ENCODE measurements around the gene APIP.

The APIP gene

DNA sequence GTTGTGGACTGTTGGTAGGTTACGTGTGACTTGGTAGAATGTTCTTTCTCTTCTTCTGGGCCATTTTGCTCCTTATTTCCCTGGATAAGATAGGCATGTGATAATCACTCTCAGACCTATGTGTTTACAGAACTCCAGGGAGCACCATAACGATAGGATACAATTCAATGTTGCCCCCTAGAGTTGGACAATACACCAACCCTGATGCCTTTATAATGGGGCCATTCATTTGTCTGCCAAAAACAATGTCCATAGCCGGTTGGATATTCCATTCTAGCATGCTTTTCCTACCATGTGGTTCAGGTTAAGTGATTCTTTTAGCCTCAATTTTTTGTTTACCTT lies 60.5 kb downstream of the APIP start:
- Histone ChIP-seq H3K9me3 (replicated peaks; ENCODE audit: insufficient read depth, low read length) (no peaks in the 10 kb centered on the region), H3K79me2 (ENCODE audit: low read length) (no peaks in the 10 kb centered on the region), H4K20me1 (ENCODE audit: insufficient read depth, low read length) (no peaks in the 10 kb centered on the region), H3K9ac (ENCODE audit: low read length) (no peak overlapping the region), H3K36me3 (replicated peaks; ENCODE audit: insufficient read depth, low read length) (no peaks in the 10 kb centered on the region), H3F3A (ENCODE audit: insufficient read depth, low read length) (peaks cover 15% of the 10 kb centered on the region), H3K9me2 (replicated peaks; ENCODE audit: insufficient read depth, low read length) (no peaks in the 10 kb centered on the region), H3K27ac (ENCODE audit: low read length) (no peak overlapping the region), H3K27me3 (replicated peaks; ENCODE audit: insufficient read depth, low read length) (no peaks in the 10 kb centered on the region), H3K4me1 (ENCODE audit: low read length) (peaks cover 19% of the 10 kb centered on the region), H3K4me2 (ENCODE audit: low read depth, low read length) (no peak overlapping the region), H2AFZ (ENCODE audit: low read length) (no peak overlapping the region), H3K4me3 (ENCODE audit: low read length) (no peak overlapping the region)
- DNase-seq: no peak
- TF ChIP-seq, protein P1, sequence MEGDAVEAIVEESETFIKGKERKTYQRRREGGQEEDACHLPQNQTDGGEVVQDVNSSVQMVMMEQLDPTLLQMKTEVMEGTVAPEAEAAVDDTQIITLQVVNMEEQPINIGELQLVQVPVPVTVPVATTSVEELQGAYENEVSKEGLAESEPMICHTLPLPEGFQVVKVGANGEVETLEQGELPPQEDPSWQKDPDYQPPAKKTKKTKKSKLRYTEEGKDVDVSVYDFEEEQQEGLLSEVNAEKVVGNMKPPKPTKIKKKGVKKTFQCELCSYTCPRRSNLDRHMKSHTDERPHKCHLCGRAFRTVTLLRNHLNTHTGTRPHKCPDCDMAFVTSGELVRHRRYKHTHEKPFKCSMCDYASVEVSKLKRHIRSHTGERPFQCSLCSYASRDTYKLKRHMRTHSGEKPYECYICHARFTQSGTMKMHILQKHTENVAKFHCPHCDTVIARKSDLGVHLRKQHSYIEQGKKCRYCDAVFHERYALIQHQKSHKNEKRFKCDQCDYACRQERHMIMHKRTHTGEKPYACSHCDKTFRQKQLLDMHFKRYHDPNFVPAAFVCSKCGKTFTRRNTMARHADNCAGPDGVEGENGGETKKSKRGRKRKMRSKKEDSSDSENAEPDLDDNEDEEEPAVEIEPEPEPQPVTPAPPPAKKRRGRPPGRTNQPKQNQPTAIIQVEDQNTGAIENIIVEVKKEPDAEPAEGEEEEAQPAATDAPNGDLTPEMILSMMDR (IDR thresholded peaks at IDR 0.05; ENCODE audit: low read length): no peak
- TF ChIP-seq EZH2phosphoT487 (IDR thresholded peaks at IDR 0.05; ENCODE audit: low read length): no peak
- TF ChIP-seq EZH2 (optimal IDR thresholded peaks at IDR 0.05; ENCODE audit: low read depth, low read length): no peak

DNA sequence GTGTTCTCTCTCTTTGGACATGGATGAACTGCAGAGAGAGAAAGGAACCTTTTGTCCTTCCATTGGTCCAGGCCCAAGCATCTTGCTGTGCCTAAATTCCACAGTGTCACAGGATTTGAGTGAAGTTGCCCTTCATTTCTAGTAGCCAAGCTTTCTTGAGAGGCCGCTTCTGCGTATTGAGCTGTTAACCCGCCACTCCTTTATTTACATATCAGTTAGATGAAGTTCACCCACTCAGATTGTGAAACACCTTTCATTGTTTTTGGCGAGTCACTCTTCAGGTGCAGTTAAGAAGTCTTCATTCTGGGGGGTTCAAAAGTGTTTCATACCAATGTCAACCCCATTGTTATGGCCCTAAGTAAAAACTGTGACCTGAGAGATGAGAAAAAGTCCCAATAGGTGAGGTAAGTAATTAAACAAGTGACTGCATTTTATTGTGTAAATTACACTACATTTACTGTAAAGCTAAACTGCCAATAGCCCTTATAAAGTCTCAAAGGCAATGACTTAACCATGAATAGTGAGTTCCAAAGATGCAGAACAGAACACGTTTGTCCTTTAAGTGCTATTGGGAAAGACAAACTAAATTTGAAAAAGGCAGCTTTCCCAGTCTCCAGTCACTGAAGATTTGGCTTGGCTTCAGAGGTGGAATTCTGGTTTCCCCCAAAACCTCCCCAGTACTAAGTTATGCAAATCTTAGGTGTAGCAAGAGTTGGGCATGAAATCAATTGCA lies 61.0 kb downstream of the APIP start:
- TF ChIP-seq EZH2 (optimal IDR thresholded peaks at IDR 0.05; ENCODE audit: low read depth, low read length): no peak
- TF ChIP-seq EZH2phosphoT487 (IDR thresholded peaks at IDR 0.05; ENCODE audit: low read length): no peak
- peaks cover 9% of the 10 kb centered on the region for H3F3A ChIP-seq (ENCODE audit: insufficient read depth, low read length)
- H3K4me1 ChIP-seq (ENCODE audit: low read length): peaks cover 14% of the 10 kb centered on the region
- no peaks in the 10 kb centered on the region for H3K9me3 ChIP-seq (replicated peaks; ENCODE audit: insufficient read depth, low read length)
- no peak overlapping the region for H3K9ac ChIP-seq (ENCODE audit: low read length)
- no peaks in the 10 kb centered on the region for H3K36me3 ChIP-seq (replicated peaks; ENCODE audit: insufficient read depth, low read length)
- H4K20me1 ChIP-seq (ENCODE audit: insufficient read depth, low read length): no peaks in the 10 kb centered on the region
- no peak overlapping the region for H3K27ac ChIP-seq (ENCODE audit: low read length)
- H3K4me2 ChIP-seq (ENCODE audit: low read depth, low read length): no peak overlapping the region
- no peaks in the 10 kb centered on the region for H3K9me2 ChIP-seq (replicated peaks; ENCODE audit: insufficient read depth, low read length)
- H3K27me3 ChIP-seq (replicated peaks; ENCODE audit: insufficient read depth, low read length): no peaks in the 10 kb centered on the region
- H3K79me2 ChIP-seq (ENCODE audit: low read length): no peaks in the 10 kb centered on the region
- H3K4me3 ChIP-seq (ENCODE audit: low read length): no peak overlapping the region
- no peak overlapping the region for H2AFZ ChIP-seq (ENCODE audit: low read length)
- DNase-seq: no peak

DNA sequence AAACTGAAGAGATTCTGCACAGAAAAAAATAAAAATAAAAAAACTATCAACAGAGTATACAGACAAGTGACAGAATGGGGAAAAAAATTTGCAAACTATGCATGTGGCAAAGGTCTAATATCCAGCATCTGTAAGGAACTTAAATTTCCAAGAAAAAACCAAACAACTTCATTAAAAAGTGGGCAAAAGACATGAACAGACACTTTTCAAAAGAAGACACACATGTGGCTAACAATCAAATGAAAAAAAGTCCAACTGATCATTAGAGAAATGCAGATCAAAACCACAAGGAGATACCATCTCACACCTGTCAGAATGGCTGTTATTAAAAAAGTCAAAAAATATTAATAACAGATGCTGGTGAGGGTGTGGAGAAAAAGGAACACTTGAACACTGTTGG lies 64.3 kb downstream of the APIP start:
- Histone ChIP-seq H3K79me2 (ENCODE audit: low read length) (no peaks in the 10 kb centered on the region), H3K9me2 (replicated peaks; ENCODE audit: insufficient read depth, low read length) (no peaks in the 10 kb centered on the region), H3K9ac (ENCODE audit: low read length) (no peak overlapping the region), H3K4me2 (ENCODE audit: low read depth, low read length) (no peak overlapping the region), H3K4me1 (ENCODE audit: low read length) (no peaks in the 10 kb centered on the region), H4K20me1 (ENCODE audit: insufficient read depth, low read length) (no peaks in the 10 kb centered on the region), H2AFZ (ENCODE audit: low read length) (no peak overlapping the region), H3F3A (ENCODE audit: insufficient read depth, low read length) (no peaks in the 10 kb centered on the region), H3K36me3 (replicated peaks; ENCODE audit: insufficient read depth, low read length) (no peaks in the 10 kb centered on the region), H3K9me3 (replicated peaks; ENCODE audit: insufficient read depth, low read length) (no peaks in the 10 kb centered on the region), H3K27me3 (replicated peaks; ENCODE audit: insufficient read depth, low read length) (no peaks in the 10 kb centered on the region), H3K27ac (ENCODE audit: low read length) (no peak overlapping the region), H3K4me3 (ENCODE audit: low read length) (no peak overlapping the region)
- TF ChIP-seq EZH2 (optimal IDR thresholded peaks at IDR 0.05; ENCODE audit: low read depth, low read length) (no peak), EZH2phosphoT487 (IDR thresholded peaks at IDR 0.05; ENCODE audit: low read length) (no peak)
- TF ChIP-seq, protein P1 (IDR thresholded peaks at IDR 0.05; ENCODE audit: low read length): no peak
- no peak for DNase-seq

DNA sequence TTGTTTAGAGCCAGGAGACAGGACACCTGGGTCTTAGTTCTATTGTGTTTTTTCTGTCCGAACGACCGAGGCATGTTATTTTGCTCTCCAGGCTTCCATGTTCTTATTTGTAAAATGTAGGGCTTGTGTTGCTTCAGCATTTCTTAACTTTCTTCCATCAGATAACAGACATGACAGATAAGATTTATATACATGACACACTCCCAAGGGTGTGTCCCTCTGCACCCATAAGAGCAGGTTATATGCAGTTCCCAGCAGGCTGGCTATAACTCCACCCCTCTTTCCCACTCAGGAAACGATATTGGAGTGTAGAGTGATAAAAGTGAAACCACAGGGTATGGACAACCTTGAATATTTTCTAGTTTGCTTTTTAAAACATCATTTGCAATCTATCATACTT lies 65.8 kb downstream of the APIP start:
- no peaks in the 10 kb centered on the region for H3K9me3 ChIP-seq (replicated peaks; ENCODE audit: insufficient read depth, low read length)
- no peak overlapping the region for H3K4me2 ChIP-seq (ENCODE audit: low read depth, low read length)
- H3K4me3 ChIP-seq (ENCODE audit: low read length): no peak overlapping the region
- no peaks in the 10 kb centered on the region for H3F3A ChIP-seq (ENCODE audit: insufficient read depth, low read length)
- TF ChIP-seq, protein P1 (IDR thresholded peaks at IDR 0.05; ENCODE audit: low read length): no peak
- TF ChIP-seq EZH2 (optimal IDR thresholded peaks at IDR 0.05; ENCODE audit: low read depth, low read length) (no peak), EZH2phosphoT487 (IDR thresholded peaks at IDR 0.05; ENCODE audit: low read length) (no peak)
- no peak overlapping the region for H2AFZ ChIP-seq (ENCODE audit: low read length)
- H3K4me1 ChIP-seq (ENCODE audit: low read length): no peaks in the 10 kb centered on the region
- no peaks in the 10 kb centered on the region for H3K9me2 ChIP-seq (replicated peaks; ENCODE audit: insufficient read depth, low read length)
- DNase-seq: no peak
- H3K27ac ChIP-seq (ENCODE audit: low read length): no peak overlapping the region
- no peaks in the 10 kb centered on the region for H3K79me2 ChIP-seq (ENCODE audit: low read length)
- H3K27me3 ChIP-seq (replicated peaks; ENCODE audit: insufficient read depth, low read length): no peaks in the 10 kb centered on the region
- no peaks in the 10 kb centered on the region for H4K20me1 ChIP-seq (ENCODE audit: insufficient read depth, low read length)
- H3K36me3 ChIP-seq (replicated peaks; ENCODE audit: insufficient read depth, low read length): no peaks in the 10 kb centered on the region
- no peak overlapping the region for H3K9ac ChIP-seq (ENCODE audit: low read length)
